Measurements from ENCODE around the gene SLC39A11. TPM values are rescaled to one million over a fixed set of nuclear protein-coding genes. Genes with fewer than 3 reads are reported as not detected.

The SLC39A11 gene
- total and polyA plus RNA-seq, 2 of the 13 experiments (the other 11 are each of a cell fraction or from before 2014, with no cell fraction given), result 17.2 to 31.5 TPM

DNA sequence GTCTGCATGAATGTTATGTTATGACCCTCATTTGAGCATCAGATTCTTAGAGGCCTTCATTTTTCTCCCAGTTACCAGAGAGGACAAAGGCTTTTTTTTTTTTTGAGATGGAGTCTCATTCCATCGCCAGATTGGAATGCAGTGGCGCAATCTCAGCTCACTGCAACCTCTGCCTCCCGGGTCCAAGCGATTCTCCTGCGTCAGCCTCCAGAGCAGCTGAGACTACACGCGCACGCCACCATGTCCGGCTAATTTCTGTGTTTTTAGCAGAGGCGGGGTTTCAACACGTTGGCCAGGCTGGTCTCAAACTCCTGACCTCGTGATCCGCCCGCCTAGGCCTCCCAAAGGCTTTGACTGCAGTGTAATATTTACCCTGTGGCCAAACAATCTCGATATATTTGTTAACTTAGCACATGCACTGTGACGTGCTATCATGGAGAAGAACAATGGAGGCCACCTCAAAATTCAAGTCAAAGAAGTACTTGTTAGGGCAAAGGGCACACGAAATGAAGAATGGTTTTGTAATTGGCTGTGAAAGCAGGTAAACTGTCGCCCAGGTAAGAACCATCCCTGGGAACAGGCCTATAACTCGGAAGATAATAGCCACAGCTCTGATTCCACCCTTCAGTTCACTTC, 303.4 kb downstream of the SLC39A11 start (continued):
- TF ChIP-seq, protein P1, sequence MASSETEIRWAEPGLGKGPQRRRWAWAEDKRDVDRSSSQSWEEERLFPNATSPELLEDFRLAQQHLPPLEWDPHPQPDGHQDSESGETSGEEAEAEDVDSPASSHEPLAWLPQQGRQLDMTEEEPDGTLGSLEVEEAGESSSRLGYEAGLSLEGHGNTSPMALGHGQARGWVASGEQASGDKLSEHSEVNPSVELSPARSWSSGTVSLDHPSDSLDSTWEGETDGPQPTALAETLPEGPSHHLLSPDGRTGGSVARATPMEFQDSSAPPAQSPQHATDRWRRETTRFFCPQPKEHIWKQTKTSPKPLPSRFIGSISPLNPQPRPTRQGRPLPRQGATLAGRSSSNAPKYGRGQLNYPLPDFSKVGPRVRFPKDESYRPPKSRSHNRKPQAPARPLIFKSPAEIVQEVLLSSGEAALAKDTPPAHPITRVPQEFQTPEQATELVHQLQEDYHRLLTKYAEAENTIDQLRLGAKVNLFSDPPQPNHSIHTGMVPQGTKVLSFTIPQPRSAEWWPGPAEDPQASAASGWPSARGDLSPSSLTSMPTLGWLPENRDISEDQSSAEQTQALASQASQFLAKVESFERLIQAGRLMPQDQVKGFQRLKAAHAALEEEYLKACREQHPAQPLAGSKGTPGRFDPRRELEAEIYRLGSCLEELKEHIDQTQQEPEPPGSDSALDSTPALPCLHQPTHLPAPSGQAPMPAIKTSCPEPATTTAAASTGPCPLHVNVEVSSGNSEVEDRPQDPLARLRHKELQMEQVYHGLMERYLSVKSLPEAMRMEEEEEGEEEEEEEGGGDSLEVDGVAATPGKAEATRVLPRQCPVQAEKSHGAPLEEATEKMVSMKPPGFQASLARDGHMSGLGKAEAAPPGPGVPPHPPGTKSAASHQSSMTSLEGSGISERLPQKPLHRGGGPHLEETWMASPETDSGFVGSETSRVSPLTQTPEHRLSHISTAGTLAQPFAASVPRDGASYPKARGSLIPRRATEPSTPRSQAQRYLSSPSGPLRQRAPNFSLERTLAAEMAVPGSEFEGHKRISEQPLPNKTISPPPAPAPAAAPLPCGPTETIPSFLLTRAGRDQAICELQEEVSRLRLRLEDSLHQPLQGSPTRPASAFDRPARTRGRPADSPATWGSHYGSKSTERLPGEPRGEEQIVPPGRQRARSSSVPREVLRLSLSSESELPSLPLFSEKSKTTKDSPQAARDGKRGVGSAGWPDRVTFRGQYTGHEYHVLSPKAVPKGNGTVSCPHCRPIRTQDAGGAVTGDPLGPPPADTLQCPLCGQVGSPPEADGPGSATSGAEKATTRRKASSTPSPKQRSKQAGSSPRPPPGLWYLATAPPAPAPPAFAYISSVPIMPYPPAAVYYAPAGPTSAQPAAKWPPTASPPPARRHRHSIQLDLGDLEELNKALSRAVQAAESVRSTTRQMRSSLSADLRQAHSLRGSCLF (CRISPR knock-in tag; IDR thresholded peaks at IDR 0.05; ENCODE audit: borderline replicate concordance), result no peak
- TF ChIP-seq, protein P2, sequence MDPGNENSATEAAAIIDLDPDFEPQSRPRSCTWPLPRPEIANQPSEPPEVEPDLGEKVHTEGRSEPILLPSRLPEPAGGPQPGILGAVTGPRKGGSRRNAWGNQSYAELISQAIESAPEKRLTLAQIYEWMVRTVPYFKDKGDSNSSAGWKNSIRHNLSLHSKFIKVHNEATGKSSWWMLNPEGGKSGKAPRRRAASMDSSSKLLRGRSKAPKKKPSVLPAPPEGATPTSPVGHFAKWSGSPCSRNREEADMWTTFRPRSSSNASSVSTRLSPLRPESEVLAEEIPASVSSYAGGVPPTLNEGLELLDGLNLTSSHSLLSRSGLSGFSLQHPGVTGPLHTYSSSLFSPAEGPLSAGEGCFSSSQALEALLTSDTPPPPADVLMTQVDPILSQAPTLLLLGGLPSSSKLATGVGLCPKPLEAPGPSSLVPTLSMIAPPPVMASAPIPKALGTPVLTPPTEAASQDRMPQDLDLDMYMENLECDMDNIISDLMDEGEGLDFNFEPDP (CRISPR knock-in tag; conservative IDR thresholded peaks at IDR 0.05), result no peak
- TF ChIP-seq SALL1 (CRISPR knock-in tag; IDR thresholded peaks at IDR 0.05) (peak; percentile 68; the same call in 1 of the 2 replicates), EED (CRISPR knock-in tag; IDR thresholded peaks at IDR 0.05) (no peak), PCBP2 (optimal IDR thresholded peaks at IDR 0.05; ENCODE audit: low read depth, low read length, poor library complexity, severe bottlenecking) (no peak), GPN1 (CRISPR knock-in tag; IDR thresholded peaks at IDR 0.05; ENCODE audit: borderline replicate concordance) (no peak), ZNF510 (CRISPR knock-in tag; IDR thresholded peaks at IDR 0.05; ENCODE audit: low read depth) (no peak), SPEN (CRISPR knock-in tag; IDR thresholded peaks at IDR 0.05; ENCODE audit: low read depth) (no peak), BCL6 (CRISPR knock-in tag; IDR thresholded peaks at IDR 0.05) (peak; percentile 39), ZNF282 (IDR thresholded peaks at IDR 0.05; ENCODE audit: partially characterized antibody) (no peak), POLR2G (IDR thresholded peaks at IDR 0.05; ENCODE audit: low read depth, low read length) (no peak), ZSCAN31 (CRISPR knock-in tag; IDR thresholded peaks at IDR 0.05; ENCODE audit: low read depth) (0 out of 2 replicates have a peak, but pooled peaks have one; percentile 68), MBNL3 (CRISPR knock-in tag; conservative IDR thresholded peaks at IDR 0.05) (no peak), MBD4 (IDR thresholded peaks at IDR 0.05; ENCODE audit: borderline replicate concordance, low read length) (no peak), SMARCE1 (IDR thresholded peaks at IDR 0.05; ENCODE audit: borderline replicate concordance) (no peak), HNRNPL (IDR thresholded peaks at IDR 0.05; ENCODE audit: low read depth, low read length) (no peak), ZNF616 (CRISPR knock-in tag; IDR thresholded peaks at IDR 0.05; ENCODE audit: low read depth) (no peak)
- TF ChIP-seq, protein P3, sequence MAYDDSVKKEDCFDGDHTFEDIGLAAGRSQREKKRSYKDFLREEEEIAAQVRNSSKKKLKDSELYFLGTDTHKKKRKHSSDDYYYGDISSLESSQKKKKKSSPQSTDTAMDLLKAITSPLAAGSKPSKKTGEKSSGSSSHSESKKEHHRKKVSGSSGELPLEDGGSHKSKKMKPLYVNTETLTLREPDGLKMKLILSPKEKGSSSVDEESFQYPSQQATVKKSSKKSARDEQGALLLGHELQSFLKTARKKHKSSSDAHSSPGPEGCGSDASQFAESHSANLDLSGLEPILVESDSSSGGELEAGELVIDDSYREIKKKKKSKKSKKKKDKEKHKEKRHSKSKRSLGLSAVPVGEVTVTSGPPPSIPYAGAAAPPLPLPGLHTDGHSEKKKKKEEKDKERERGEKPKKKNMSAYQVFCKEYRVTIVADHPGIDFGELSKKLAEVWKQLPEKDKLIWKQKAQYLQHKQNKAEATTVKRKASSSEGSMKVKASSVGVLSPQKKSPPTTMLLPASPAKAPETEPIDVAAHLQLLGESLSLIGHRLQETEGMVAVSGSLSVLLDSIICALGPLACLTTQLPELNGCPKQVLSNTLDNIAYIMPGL (CRISPR knock-in tag; IDR thresholded peaks at IDR 0.05; ENCODE audit: borderline replicate concordance in 1 of 2, low read depth in 1 of 2), result no peak
- TF ChIP-seq, protein P4, sequence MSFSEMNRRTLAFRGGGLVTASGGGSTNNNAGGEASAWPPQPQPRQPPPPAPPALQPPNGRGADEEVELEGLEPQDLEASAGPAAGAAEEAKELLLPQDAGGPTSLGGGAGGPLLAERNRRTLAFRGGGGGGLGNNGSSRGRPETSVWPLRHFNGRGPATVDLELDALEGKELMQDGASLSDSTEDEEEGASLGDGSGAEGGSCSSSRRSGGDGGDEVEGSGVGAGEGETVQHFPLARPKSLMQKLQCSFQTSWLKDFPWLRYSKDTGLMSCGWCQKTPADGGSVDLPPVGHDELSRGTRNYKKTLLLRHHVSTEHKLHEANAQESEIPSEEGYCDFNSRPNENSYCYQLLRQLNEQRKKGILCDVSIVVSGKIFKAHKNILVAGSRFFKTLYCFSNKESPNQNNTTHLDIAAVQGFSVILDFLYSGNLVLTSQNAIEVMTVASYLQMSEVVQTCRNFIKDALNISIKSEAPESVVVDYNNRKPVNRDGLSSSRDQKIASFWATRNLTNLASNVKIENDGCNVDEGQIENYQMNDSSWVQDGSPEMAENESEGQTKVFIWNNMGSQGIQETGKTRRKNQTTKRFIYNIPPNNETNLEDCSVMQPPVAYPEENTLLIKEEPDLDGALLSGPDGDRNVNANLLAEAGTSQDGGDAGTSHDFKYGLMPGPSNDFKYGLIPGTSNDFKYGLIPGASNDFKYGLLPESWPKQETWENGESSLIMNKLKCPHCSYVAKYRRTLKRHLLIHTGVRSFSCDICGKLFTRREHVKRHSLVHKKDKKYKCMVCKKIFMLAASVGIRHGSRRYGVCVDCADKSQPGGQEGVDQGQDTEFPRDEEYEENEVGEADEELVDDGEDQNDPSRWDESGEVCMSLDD (CRISPR knock-in tag; IDR thresholded peaks at IDR 0.05; ENCODE audit: borderline replicate concordance), result no peak

All from HepG2 (cell line).